Cardiac muscle cell (in vitro differentiated cells and primary cell): ENCODE measurements around the gene HBG1. TPM values are rescaled to one million over a fixed set of nuclear protein-coding genes. Genes with fewer than 3 reads are reported as not detected.

Source experiments
- DNase-seq, 2 donors: peaks; one replicate each; pipeline versions ENCODE4 v3.0.0 to v3.0.0-alpha.2; 2010 to 2017; ENCODE audit warnings: low read depth in 1 of 2, low spot score in 1 of 2
- H3K27ac ChIP-seq: fragments of 200-600 bp; sonication (generic); 2 replicates; pipeline ENCODE4 v1.5.1; 2016
- H3K27me3 ChIP-seq: fragments of 200-600 bp; sonication (generic); 2 replicates; pipeline ENCODE4 v1.6.0; 2016; ENCODE audit warnings: control low read depth
- H3K36me3 ChIP-seq: fragments of 200-600 bp; sonication (generic); 2 replicates; pipeline ENCODE4 v1.5.1; 2016; ENCODE audit warnings: control low read depth
- H3K4me1 ChIP-seq: fragments of 200-600 bp; sonication (generic); 2 replicates; pipeline ENCODE4 v1.8.1; 2017; ENCODE audit warnings: low read depth, mild to moderate bottlenecking, mixed run types
- H3K4me3 ChIP-seq: fragments of 200-600 bp; sonication (generic); 2 replicates; pipeline ENCODE4 v1.5.1; 2016; ENCODE audit warnings: mild to moderate bottlenecking
- H3K9me3 ChIP-seq: fragments of 200-600 bp; sonication (generic); 2 replicates; pipeline ENCODE4 v1.5.1; 2017; ENCODE audit warnings: low read depth, mild to moderate bottlenecking, control low read depth
- polyA plus RNA-seq: library from polyadenylated mRNA; unstranded; fragments of >200 nt; fragmentation: Nextera tagmentation; extraction: Ambion mirVana; gene quantifications from 2 replicates; pipeline ENCODE4 v1.2.1, GENCODE V29; 2016
- total RNA-seq: library from RNA; depleted of rRNA; stranded (reverse); fragments of >200 nt; gene quantifications from 2 replicates; pipeline ENCODE4 v1.2.3, GENCODE V29; 2016
- TF ChIP-seq, protein P1 (sequence below): IDR thresholded peaks from 2 replicates; pipeline ENCODE4 v1.5.1; 2012; ENCODE audit warnings: low read depth, mild to moderate bottlenecking, low read length

Gene HBG1
- total and polyA plus RNA-seq, 2 experiments from 2014 or later = not detected

DNA sequence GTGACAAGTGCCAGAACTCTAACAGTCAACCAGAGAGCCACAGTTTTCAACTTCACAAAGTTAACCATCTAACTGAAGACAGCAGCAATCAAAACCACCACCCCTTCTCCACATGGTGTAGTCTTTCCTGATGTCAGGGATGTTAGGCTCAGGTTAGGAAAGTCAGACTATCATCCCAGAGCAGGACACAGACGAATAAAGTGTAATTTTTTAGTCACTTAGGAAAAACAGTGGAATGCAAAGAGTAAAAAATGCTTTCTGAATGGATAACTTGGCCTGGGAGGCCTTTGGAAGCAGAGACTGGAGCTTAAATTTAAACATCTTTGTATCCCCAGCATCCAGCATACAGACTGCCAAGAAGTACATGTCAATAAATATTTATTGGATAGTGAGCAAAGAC lies 36.7 kb upstream of the HBG1 start:
- Histone ChIP-seq H3K4me1 (no peaks in the 10 kb centered on the region), H3K27me3 (no peaks in the 10 kb centered on the region), H3K27ac (no peak overlapping the region), H3K4me3 (no peak overlapping the region), H3K9me3 (no peaks in the 10 kb centered on the region), H3K36me3 (no peaks in the 10 kb centered on the region)
- no peak for DNase-seq
- TF ChIP-seq, protein P1, sequence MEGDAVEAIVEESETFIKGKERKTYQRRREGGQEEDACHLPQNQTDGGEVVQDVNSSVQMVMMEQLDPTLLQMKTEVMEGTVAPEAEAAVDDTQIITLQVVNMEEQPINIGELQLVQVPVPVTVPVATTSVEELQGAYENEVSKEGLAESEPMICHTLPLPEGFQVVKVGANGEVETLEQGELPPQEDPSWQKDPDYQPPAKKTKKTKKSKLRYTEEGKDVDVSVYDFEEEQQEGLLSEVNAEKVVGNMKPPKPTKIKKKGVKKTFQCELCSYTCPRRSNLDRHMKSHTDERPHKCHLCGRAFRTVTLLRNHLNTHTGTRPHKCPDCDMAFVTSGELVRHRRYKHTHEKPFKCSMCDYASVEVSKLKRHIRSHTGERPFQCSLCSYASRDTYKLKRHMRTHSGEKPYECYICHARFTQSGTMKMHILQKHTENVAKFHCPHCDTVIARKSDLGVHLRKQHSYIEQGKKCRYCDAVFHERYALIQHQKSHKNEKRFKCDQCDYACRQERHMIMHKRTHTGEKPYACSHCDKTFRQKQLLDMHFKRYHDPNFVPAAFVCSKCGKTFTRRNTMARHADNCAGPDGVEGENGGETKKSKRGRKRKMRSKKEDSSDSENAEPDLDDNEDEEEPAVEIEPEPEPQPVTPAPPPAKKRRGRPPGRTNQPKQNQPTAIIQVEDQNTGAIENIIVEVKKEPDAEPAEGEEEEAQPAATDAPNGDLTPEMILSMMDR = no peak

DNA sequence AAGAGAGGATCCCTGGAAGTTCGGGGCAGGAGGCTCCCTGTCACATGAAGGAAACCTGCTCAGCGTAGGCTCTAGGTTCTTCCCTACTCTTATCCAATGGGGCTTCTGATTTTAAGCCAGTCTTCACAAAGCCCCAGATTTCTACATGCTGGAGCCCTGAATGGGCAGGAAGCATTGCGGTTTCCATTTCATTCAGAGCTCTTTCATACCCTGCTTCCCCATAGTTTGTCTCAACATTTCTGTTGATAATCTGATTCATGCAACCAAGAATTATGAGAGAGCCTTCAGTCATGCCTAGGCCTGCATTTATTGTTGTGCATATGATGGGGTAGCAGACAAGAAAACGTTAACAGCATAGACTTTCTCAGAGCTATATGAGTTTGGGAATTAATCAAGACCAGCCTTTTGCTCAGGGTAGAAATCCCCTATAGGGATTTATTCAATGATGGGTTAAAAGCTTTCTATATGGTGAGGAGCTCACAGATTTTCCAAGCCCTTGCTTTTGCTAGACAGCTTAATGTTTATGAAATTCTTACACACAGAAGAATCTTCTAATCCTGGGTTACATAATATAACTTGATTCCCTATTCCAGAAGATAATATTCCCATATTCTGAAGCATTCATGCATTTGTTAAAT lies 36.2 kb upstream of the HBG1 start:
- no peaks in the 10 kb centered on the region for H3K27me3 ChIP-seq
- no peak overlapping the region for H3K27ac ChIP-seq
- H3K4me1 ChIP-seq = no peaks in the 10 kb centered on the region
- no peaks in the 10 kb centered on the region for H3K9me3 ChIP-seq
- no peak overlapping the region for H3K4me3 ChIP-seq
- no peaks in the 10 kb centered on the region for H3K36me3 ChIP-seq
- TF ChIP-seq, protein P1 = no peak
- DNase-seq = no peak

DNA sequence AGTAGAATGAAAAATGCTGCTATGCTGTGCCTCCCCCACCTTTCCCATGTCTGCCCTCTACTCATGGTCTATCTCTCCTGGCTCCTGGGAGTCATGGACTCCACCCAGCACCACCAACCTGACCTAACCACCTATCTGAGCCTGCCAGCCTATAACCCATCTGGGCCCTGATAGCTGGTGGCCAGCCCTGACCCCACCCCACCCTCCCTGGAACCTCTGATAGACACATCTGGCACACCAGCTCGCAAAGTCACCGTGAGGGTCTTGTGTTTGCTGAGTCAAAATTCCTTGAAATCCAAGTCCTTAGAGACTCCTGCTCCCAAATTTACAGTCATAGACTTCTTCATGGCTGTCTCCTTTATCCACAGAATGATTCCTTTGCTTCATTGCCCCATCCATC lies 35.0 kb upstream of the HBG1 start:
- Histone ChIP-seq H3K36me3 (no peaks in the 10 kb centered on the region), H3K4me1 (no peaks in the 10 kb centered on the region)
- TF ChIP-seq, protein P1 = no peak

DNA sequence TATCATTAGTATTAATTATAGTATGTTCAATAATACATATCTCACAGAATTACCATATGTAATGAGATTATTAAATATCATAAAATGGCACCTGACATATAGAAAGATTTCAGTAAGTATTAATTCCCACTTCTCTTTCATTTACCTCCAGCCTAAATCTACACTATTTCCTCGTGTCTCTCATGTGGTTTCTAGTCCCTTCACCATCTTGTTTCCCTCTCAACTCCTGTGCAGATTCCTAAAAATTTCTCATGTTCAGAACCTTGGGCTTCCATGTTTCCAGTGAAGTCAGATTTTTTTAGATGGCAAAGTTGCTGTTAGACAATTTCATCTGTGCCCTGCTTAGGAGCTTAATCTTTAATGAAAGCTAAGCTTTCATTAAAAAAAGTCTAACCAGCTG lies 34.2 kb upstream of the HBG1 start:
- Histone ChIP-seq H3K27ac (no peak overlapping the region), H3K4me3 (no peak overlapping the region), H3K27me3 (no peaks in the 10 kb centered on the region), H3K36me3 (no peaks in the 10 kb centered on the region), H3K9me3 (no peaks in the 10 kb centered on the region), H3K4me1 (no peaks in the 10 kb centered on the region)
- no peak for DNase-seq
- TF ChIP-seq, protein P1 = no peak

More for the DNA sequence above, 35.0 kb upstream of the HBG1 start:
- no peaks in the 10 kb centered on the region for H3K9me3 ChIP-seq
- H3K27ac ChIP-seq = no peak overlapping the region
- no peak for DNase-seq
- H3K4me3 ChIP-seq = no peak overlapping the region
- no peaks in the 10 kb centered on the region for H3K27me3 ChIP-seq

DNA sequence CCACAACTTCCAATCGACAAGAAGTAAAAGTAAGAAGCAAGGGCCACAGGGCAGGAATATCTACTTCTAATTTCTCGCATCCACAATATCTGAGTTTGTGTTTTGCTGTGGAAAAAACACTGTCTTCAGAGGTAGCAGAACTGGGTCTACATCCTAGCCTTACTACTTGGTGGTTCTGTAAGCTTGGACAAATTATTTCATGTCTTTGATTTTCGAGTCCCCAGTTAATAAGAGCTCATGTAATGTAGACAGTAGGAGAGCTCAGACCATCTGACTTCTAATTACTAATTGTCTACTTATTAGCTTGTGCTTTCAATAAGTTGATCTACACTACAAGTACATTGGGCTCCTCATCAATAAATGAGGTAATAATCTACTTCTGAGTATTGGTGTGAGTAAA lies 33.4 kb upstream of the HBG1 start:
- TF ChIP-seq, protein P1 = no peak
- Histone ChIP-seq H3K36me3 (no peaks in the 10 kb centered on the region), H3K27ac (no peak overlapping the region)

More for the DNA sequence above, 33.4 kb upstream of the HBG1 start:
- DNase-seq = no peak
- Histone ChIP-seq H3K4me3 (no peak overlapping the region), H3K9me3 (no peaks in the 10 kb centered on the region), H3K4me1 (no peaks in the 10 kb centered on the region), H3K27me3 (no peaks in the 10 kb centered on the region)
